ENCODE measurements around the gene SLC29A3. TPM values are rescaled to one million over a fixed set of nuclear protein-coding genes. Genes with fewer than 3 reads are reported as not detected.
A peak's percentile ranks its signal among the peaks of the same experiment; 100 is the strongest.
"Not testable (repeated sequence)": the region's sequence is repeated elsewhere in the genome, so short reads cannot be mapped to it uniquely, and the experiment has no call there.

Gene SLC29A3
- total and polyA plus RNA-seq, 5 donors from 2014 or later: 4.8 to 16.2 (median 11.1) TPM

DNA sequence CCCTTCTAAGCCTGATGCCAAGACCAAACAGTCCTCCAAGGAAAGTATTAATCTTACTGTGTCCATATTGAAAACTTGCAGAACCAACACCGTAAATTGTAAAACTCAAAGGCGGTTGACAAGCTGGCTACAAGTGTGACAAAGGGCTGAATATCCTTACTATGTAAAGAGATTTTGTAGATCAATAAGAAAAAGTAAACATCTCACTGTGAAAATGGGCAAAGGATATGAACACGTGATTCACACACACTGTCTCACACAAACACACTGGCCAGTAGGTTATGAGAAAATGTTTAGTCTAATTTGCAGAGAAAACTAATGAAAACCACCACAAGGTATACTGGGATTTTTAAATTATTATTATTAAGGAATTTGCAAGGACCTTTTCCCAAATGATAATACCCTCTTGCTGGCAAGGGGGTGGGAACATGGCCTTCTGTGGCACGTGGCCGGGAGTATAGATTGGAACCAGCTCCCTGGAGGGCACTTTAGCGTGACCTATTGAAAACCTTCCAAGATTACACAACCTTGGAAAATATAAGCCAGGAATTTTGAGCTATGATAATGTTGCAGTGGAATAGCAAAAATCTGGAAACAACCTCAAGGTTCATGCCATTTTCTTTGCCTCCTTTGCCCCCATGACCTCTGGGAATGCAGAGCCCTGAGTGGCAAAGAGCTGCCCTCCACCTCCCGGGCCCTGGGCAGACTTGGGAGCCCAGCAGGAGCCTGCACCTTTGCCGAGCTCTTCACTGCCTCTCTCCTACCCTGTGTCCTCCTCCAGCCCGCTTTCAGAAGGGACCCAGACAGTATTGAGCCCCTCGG, 26.2 kb upstream of the SLC29A3 start:
- Mint-ChIP-seq H3K4me3 (no peak overlapping the region), H3K27me3 (peaks cover 4% of the 10 kb centered on the region), H3K9me3 (no peaks in the 10 kb centered on the region), H3K4me1 (no peaks in the 10 kb centered on the region), H3K27ac (no peak overlapping the region), H3K36me3 (no peaks in the 10 kb centered on the region)
- Histone ChIP-seq H3K4me3 (ENCODE audit: low read depth, low read length) (no peak overlapping the region), H3K4me1 (ENCODE audit: control insufficient read depth, insufficient read depth, low read length, poor library complexity, severe bottlenecking) (no peaks in the 10 kb centered on the region), H3K27me3 (ENCODE audit: control insufficient read depth, insufficient read depth, low read length) (no peaks in the 10 kb centered on the region), H3K36me3 (ENCODE audit: control insufficient read depth, insufficient read depth, low read length) (no peaks in the 10 kb centered on the region), H3K27ac (ENCODE audit: insufficient read depth, low read length, poor library complexity, severe bottlenecking) (no peak overlapping the region), H3K9me3 (ENCODE audit: control insufficient read depth in 2 of 2, low read length in 2 of 2) (no peaks in the 10 kb centered on the region)
- no peak for DNase-seq
- ATAC-seq (ENCODE audit: low read depth in 2 of 2): no peak

DNA sequence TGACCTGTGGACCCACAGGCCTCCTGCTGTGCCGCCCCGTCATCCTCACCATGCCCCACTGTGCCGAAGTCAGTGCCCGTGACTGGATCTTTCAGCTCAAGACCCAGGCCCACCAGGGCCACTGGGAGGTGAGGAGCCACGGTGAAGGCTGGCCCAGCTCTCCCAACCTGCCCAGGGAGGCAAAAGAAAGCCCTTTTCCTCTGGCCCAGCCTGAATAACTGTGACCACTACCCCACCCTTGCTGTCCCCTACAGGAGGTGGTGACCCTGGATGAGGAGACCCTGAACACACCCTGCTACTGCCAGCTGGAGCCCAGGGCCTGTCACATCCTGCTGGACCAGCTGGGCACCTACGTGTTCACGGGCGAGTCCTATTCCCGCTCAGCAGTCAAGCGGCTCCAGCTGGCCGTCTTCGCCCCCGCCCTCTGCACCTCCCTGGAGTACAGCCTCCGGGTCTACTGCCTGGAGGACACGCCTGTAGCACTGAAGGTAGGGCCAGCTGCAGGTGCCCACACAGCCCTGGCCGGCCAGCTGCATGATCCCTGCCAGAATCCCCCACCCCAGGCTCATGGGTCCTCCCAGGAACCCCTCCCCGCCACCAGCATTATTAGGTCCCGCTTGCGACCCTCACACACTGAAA, 25.5 kb upstream of the SLC29A3 start:
- Histone ChIP-seq H3K27me3 (ENCODE audit: control insufficient read depth, insufficient read depth, low read length) (no peaks in the 10 kb centered on the region), H3K9me3 (ENCODE audit: control insufficient read depth in 2 of 2, low read length in 2 of 2) (no peaks in the 10 kb centered on the region), H3K4me3 (ENCODE audit: low read depth, low read length) (no peak overlapping the region), H3K4me1 (ENCODE audit: control insufficient read depth, insufficient read depth, low read length, poor library complexity, severe bottlenecking) (no peaks in the 10 kb centered on the region), H3K27ac (ENCODE audit: insufficient read depth, low read length, poor library complexity, severe bottlenecking) (no peak overlapping the region), H3K36me3 (ENCODE audit: control insufficient read depth, insufficient read depth, low read length) (no peaks in the 10 kb centered on the region)
- H3K9me3 Mint-ChIP-seq: no peaks in the 10 kb centered on the region
- H3K4me1 Mint-ChIP-seq: no peaks in the 10 kb centered on the region
- peaks cover 4% of the 10 kb centered on the region for H3K27me3 Mint-ChIP-seq
- ATAC-seq (ENCODE audit: low read depth in 2 of 2): no peak
- H3K36me3 Mint-ChIP-seq: no peaks in the 10 kb centered on the region
- no peak overlapping the region for H3K4me3 Mint-ChIP-seq
- H3K27ac Mint-ChIP-seq: no peak overlapping the region
- DNase-seq: no peak

DNA sequence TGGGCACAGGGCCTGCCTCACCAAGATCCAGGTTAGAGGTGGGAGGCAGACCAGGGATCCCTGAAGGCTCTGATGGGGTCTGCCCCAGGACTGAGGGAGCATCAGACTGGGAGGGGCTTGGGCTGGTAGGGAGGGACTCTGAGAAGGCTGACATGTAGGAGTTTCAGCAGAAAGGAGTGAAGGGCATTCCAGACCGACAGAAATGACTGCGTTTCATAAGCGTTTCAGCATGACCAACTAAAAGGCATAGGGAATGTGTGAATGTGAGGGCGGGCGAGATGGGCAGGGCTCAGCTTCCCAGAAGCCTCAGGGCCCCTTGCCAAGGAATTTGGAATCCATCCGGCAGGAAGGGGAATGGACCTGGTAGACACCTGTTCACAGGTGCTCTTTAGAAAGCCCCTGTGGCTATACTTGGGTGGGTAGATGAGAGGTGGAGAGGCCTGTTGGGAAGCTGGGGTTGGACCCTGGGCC, 24.9 kb upstream of the SLC29A3 start:
- Mint-ChIP-seq H3K27me3 (peaks cover 4% of the 10 kb centered on the region), H3K4me3 (no peak overlapping the region), H3K4me1 (no peaks in the 10 kb centered on the region), H3K36me3 (no peaks in the 10 kb centered on the region), H3K27ac (no peak overlapping the region), H3K9me3 (no peaks in the 10 kb centered on the region)
- no peak overlapping the region for H3K27ac ChIP-seq (ENCODE audit: insufficient read depth, low read length, poor library complexity, severe bottlenecking)
- ATAC-seq (ENCODE audit: low read depth in 2 of 2): no peak
- H3K9me3 ChIP-seq (ENCODE audit: control insufficient read depth in 2 of 2, low read length in 2 of 2): no peaks in the 10 kb centered on the region
- DNase-seq: no peak
- no peak overlapping the region for H3K4me3 ChIP-seq (ENCODE audit: low read depth, low read length)
- no peaks in the 10 kb centered on the region for H3K36me3 ChIP-seq (ENCODE audit: control insufficient read depth, insufficient read depth, low read length)
- H3K4me1 ChIP-seq (ENCODE audit: control insufficient read depth, insufficient read depth, low read length, poor library complexity, severe bottlenecking): no peaks in the 10 kb centered on the region
- no peaks in the 10 kb centered on the region for H3K27me3 ChIP-seq (ENCODE audit: control insufficient read depth, insufficient read depth, low read length)

DNA sequence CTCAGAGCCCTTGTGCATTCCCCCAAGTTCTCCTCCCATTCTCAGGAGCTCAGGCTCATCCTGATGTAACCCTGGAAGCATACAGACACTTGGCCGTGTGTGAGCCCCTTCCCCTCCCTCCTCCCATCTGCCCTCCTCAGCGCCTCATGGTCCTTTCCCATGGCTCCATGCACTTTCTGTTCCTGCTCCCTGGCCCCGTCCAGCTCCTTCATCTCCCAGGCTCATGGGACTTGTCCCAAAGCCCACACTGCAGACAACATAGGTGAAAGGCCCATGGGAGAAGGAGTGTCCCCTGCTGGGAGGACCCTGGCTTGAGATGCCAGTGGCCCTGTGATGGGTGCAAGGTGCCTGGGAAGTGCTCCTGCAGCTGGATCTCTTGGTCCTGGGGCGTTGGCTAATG, 24.2 kb upstream of the SLC29A3 start:
- peaks cover 0 to 2% (median 0%) of the 10 kb centered on the region in 4 donors for H3K4me1 Mint-ChIP-seq
- Histone ChIP-seq H3K9me3 (ENCODE audit: control insufficient read depth in 2 of 2, low read length in 2 of 2) (no peaks in the 10 kb centered on the region), H3K4me1 (ENCODE audit: control insufficient read depth, insufficient read depth, low read length, poor library complexity, severe bottlenecking) (no peaks in the 10 kb centered on the region), H3K27me3 (ENCODE audit: control insufficient read depth, insufficient read depth, low read length) (no peaks in the 10 kb centered on the region), H3K4me3 (ENCODE audit: low read depth, low read length) (no peak overlapping the region), H3K27ac (ENCODE audit: insufficient read depth, low read length, poor library complexity, severe bottlenecking) (no peak overlapping the region), H3K36me3 (ENCODE audit: control insufficient read depth, insufficient read depth, low read length) (no peaks in the 10 kb centered on the region)
- H3K27ac Mint-ChIP-seq: no peak overlapping the region
- no peaks in the 10 kb centered on the region for H3K36me3 Mint-ChIP-seq
- peaks cover 6% of the 10 kb centered on the region for H3K27me3 Mint-ChIP-seq
- H3K9me3 Mint-ChIP-seq: no peaks in the 10 kb centered on the region
- DNase-seq (no peak), ATAC-seq (ENCODE audit: low read depth in 2 of 2) (no peak)
- H3K4me3 Mint-ChIP-seq: no peak overlapping the region

DNA sequence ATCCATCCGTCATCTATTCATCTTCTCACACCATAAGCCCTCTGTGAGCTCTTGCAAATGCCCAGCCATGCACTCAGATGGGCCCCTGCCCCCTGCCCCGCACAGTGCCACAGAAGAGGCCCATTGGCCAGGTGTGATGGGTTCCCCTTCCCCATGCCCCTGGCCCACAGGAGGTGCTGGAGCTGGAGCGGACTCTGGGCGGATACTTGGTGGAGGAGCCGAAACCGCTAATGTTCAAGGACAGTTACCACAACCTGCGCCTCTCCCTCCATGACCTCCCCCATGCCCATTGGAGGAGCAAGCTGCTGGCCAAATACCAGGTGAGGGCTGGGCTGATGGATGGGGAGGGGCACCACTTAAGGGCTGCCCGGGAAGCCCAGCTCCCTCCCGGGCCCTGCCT, 23.4 kb upstream of the SLC29A3 start:
- Histone ChIP-seq H3K4me3 (ENCODE audit: low read depth, low read length) (no peak overlapping the region), H3K9me3 (ENCODE audit: control insufficient read depth in 2 of 2, low read length in 2 of 2) (no peaks in the 10 kb centered on the region), H3K36me3 (ENCODE audit: control insufficient read depth, insufficient read depth, low read length) (no peaks in the 10 kb centered on the region), H3K27ac (ENCODE audit: insufficient read depth, low read length, poor library complexity, severe bottlenecking) (no peak overlapping the region), H3K4me1 (ENCODE audit: control insufficient read depth, insufficient read depth, low read length, poor library complexity, severe bottlenecking) (no peaks in the 10 kb centered on the region), H3K27me3 (ENCODE audit: control insufficient read depth, insufficient read depth, low read length) (no peaks in the 10 kb centered on the region)
- ATAC-seq (ENCODE audit: low read depth in 2 of 2) (no peak), DNase-seq (no peak)
- H3K27me3 Mint-ChIP-seq: peaks cover 6% of the 10 kb centered on the region
- peaks cover 0 to 2% (median 0%) of the 10 kb centered on the region in 4 donors for H3K4me1 Mint-ChIP-seq
- no peak overlapping the region for H3K4me3 Mint-ChIP-seq
- peak overlapping the region in 1 of 3 donors; percentile 8 for H3K27ac Mint-ChIP-seq
- no peaks in the 10 kb centered on the region for H3K9me3 Mint-ChIP-seq
- H3K36me3 Mint-ChIP-seq: no peaks in the 10 kb centered on the region

DNA sequence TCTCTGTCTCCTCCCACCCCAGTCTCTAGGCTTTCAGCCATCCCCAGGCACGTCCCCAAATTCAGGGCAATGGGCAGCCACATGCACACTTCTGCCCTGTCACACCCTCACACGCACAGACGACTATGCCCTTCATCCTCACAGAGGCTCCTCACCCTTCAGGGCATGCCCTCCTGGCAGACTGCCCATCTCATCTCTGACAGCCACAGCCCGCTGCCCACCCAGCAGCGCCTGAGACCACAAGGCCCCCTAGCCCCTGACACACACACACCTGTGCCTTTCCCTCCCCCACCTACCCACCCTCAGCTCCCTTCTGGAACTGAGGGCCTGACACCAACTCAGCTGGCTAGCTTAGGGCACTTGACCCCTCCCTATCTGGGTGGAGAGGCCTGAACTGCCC, 23.0 kb upstream of the SLC29A3 start:
- ATAC-seq (ENCODE audit: low read depth in 2 of 2) (no peak), DNase-seq (no peak)
- Mint-ChIP-seq H3K9me3 (no peaks in the 10 kb centered on the region), H3K36me3 (no peaks in the 10 kb centered on the region), H3K4me3 (no peak overlapping the region), H3K27me3 (peaks cover 6% of the 10 kb centered on the region), H3K27ac (no peak overlapping the region), H3K4me1 (peaks cover 0 to 2% (median 0%) of the 10 kb centered on the region in 4 donors)
- Histone ChIP-seq H3K27ac (ENCODE audit: insufficient read depth, low read length, poor library complexity, severe bottlenecking) (no peak overlapping the region), H3K27me3 (ENCODE audit: control insufficient read depth, insufficient read depth, low read length) (no peaks in the 10 kb centered on the region), H3K4me1 (ENCODE audit: control insufficient read depth, insufficient read depth, low read length, poor library complexity, severe bottlenecking) (no peaks in the 10 kb centered on the region), H3K36me3 (ENCODE audit: control insufficient read depth, insufficient read depth, low read length) (no peaks in the 10 kb centered on the region), H3K9me3 (ENCODE audit: control insufficient read depth in 2 of 2, low read length in 2 of 2) (no peaks in the 10 kb centered on the region), H3K4me3 (ENCODE audit: low read depth, low read length) (no peak overlapping the region)

DNA sequence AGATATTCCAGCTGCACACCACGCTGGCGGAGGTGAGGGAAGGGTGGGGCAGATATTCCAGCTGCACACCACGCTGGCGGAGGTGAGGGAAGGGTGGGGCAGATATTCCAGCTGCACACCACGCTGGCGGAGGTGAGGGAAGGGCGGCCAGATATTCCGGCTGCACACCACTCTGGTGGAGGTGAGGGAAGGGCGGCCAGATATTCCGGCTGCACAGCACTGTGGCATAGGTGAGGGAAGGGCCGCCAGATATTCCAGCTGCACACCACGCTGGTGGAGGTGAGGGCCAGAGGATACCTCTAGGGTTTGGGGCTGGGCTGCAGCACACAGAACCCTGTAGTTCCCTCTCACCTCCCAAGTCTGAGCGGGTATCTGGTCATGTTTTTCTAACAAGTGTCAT, 22.2 kb upstream of the SLC29A3 start:
- ATAC-seq (ENCODE audit: low read depth in 2 of 2); H3K36me3 Mint-ChIP-seq; H3K9me3 Mint-ChIP-seq; DNase-seq; H3K4me1 Mint-ChIP-seq; H3K27ac ChIP-seq (ENCODE audit: insufficient read depth, low read length, poor library complexity, severe bottlenecking); H3K4me1 ChIP-seq (ENCODE audit: control insufficient read depth, insufficient read depth, low read length, poor library complexity, severe bottlenecking); H3K27me3 Mint-ChIP-seq; H3K27ac Mint-ChIP-seq; H3K4me3 ChIP-seq (ENCODE audit: low read depth, low read length); H3K36me3 ChIP-seq (ENCODE audit: control insufficient read depth, insufficient read depth, low read length); H3K27me3 ChIP-seq (ENCODE audit: control insufficient read depth, insufficient read depth, low read length); H3K9me3 ChIP-seq (ENCODE audit: control insufficient read depth in 2 of 2, low read length in 2 of 2); H3K4me3 Mint-ChIP-seq: not testable (repeated sequence)

DNA sequence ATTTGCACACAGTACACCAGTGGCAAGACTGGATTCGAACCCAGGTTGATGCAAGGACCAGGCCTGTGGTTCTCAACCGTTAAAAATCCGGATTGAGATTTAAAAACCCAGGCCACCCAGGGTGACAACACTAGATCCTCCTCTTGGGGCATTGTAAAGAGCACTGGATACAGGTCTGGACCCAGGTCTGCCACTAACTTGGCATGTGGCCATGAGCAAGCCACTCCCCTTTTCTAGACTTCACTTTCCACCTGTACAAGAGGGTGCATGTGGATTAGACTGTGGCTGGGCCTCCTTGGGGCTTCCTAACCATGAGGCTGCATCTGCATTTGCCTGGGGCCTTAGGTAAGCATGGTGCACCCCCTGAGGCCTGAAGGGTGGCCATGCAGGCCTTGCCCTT, 21.7 kb upstream of the SLC29A3 start:
- no peak overlapping the region for H3K27ac ChIP-seq (ENCODE audit: insufficient read depth, low read length, poor library complexity, severe bottlenecking)
- no peaks in the 10 kb centered on the region for H3K27me3 ChIP-seq (ENCODE audit: control insufficient read depth, insufficient read depth, low read length)
- Mint-ChIP-seq H3K9me3 (no peaks in the 10 kb centered on the region), H3K27me3 (peaks cover 6% of the 10 kb centered on the region), H3K4me3 (no peak overlapping the region), H3K36me3 (no peaks in the 10 kb centered on the region), H3K27ac (no peak overlapping the region), H3K4me1 (peaks cover 0 to 2% (median 0%) of the 10 kb centered on the region in 4 donors)
- H3K4me3 ChIP-seq (ENCODE audit: low read depth, low read length): no peak overlapping the region
- no peaks in the 10 kb centered on the region for H3K4me1 ChIP-seq (ENCODE audit: control insufficient read depth, insufficient read depth, low read length, poor library complexity, severe bottlenecking)
- ATAC-seq (ENCODE audit: low read depth in 2 of 2): no peak
- no peaks in the 10 kb centered on the region for H3K36me3 ChIP-seq (ENCODE audit: control insufficient read depth, insufficient read depth, low read length)
- DNase-seq: no peak
- no peaks in the 10 kb centered on the region for H3K9me3 ChIP-seq (ENCODE audit: control insufficient read depth in 2 of 2, low read length in 2 of 2)

All from CD4-positive, CD25-positive, alpha-beta regulatory T cell (primary cell).